Mesenchymal stem cell (in vitro differentiated cells and primary cell): ENCODE measurements around the gene EYA4.

Source experiments
- DNase-seq: peaks from one replicate; pipeline ENCODE4 v3.0.0-alpha.2; 2013
- H2AFZ ChIP-seq: one replicate; pipeline ENCODE4 v1.6.1; 2013; ENCODE audit warnings: low read depth, mild to moderate bottlenecking, control low read depth, inconsistent platforms, low read length, moderate library complexity
- H2AK5ac ChIP-seq: 2 replicates; pipeline ENCODE4 v1.6.1; 2013; ENCODE audit warnings: low read length, moderate library complexity, mild to moderate bottlenecking, inconsistent platforms; ENCODE audit not compliant: severe bottlenecking
- H2BK120ac ChIP-seq: one replicate; pipeline ENCODE4 v1.6.1; 2013; ENCODE audit warnings: low read depth, mild to moderate bottlenecking, inconsistent platforms, low read length, moderate library complexity
- H2BK12ac ChIP-seq, 2 experiments: one replicate each; pipeline ENCODE4 v1.6.1; 2013; ENCODE audit warnings: inconsistent platforms in 2 of 2, low read length in 2 of 2, mild to moderate bottlenecking in 2 of 2, moderate library complexity in 2 of 2, control low read depth in 1 of 2
- H2BK15ac ChIP-seq: one replicate; pipeline ENCODE4 v1.6.1; 2013; ENCODE audit warnings: mild to moderate bottlenecking, low read depth, inconsistent platforms; ENCODE audit not compliant: poor library complexity, severe bottlenecking
- H2BK5ac ChIP-seq: 2 replicates; pipeline ENCODE4 v1.6.1; 2013; ENCODE audit warnings: low read depth, mild to moderate bottlenecking, low read length, control low read depth, inconsistent platforms; ENCODE audit not compliant: poor library complexity, severe bottlenecking
- H3K14ac ChIP-seq, 2 experiments: one replicate each; pipeline ENCODE4 v1.6.1; 2013; ENCODE audit warnings: inconsistent platforms in 2 of 2, low read length in 2 of 2, control low read depth in 1 of 2, mild to moderate bottlenecking in 1 of 2, moderate library complexity in 1 of 2
- H3K18ac ChIP-seq, 2 experiments: one replicate each; pipeline ENCODE4 v1.6.1; 2013; ENCODE audit warnings: inconsistent platforms in 2 of 2, low read length in 2 of 2, control low read depth in 1 of 2, low read depth in 1 of 2, mild to moderate bottlenecking in 1 of 2
- H3K23ac ChIP-seq, 2 experiments: one replicate each; pipeline ENCODE4 v1.6.1; 2013; ENCODE audit warnings: inconsistent platforms in 2 of 2, low read length in 2 of 2, mild to moderate bottlenecking in 2 of 2, moderate library complexity in 2 of 2, control low read depth in 1 of 2
- H3K27ac ChIP-seq: 2 replicates; pipeline ENCODE4 v1.5.1; 2013; ENCODE audit warnings: mild to moderate bottlenecking, moderate library complexity, low read length, control low read depth, inconsistent platforms; ENCODE audit not compliant: poor library complexity, severe bottlenecking
- H3K27me3 ChIP-seq, 2 experiments: 2 replicates each; pipeline versions ENCODE4 v1.6.1 to v1.7.0; 2013; ENCODE audit warnings: low read length in 2 of 2, mild to moderate bottlenecking in 2 of 2, moderate library complexity in 2 of 2, control low read depth in 1 of 2, inconsistent platforms in 1 of 2; ENCODE audit not compliant: control insufficient read depth in 1 of 2, insufficient read depth in 1 of 2
- H3K36me3 ChIP-seq, 2 experiments: 2 replicates each; pipeline versions ENCODE4 v1.6.1 to v1.7.0; 2013; ENCODE audit warnings: low read length in 2 of 2, control low read depth in 1 of 2, inconsistent platforms in 1 of 2, low read depth in 1 of 2, mild to moderate bottlenecking in 1 of 2; ENCODE audit not compliant: insufficient read depth in 2 of 2, control insufficient read depth in 1 of 2
- H3K4ac ChIP-seq, 2 experiments: one replicate each; pipeline ENCODE4 v1.6.1; 2013; ENCODE audit warnings: inconsistent platforms in 2 of 2, low read length in 2 of 2, mild to moderate bottlenecking in 2 of 2, moderate library complexity in 2 of 2, control low read depth in 1 of 2, low read depth in 1 of 2
- H3K4me1 ChIP-seq: 2 replicates; pipeline ENCODE4 v1.6.1; 2013; ENCODE audit warnings: low read depth, low read length, control low read depth; ENCODE audit not compliant: control insufficient read depth, insufficient read depth
- H3K4me2 ChIP-seq: 2 replicates; pipeline ENCODE4 v1.6.1; 2013; ENCODE audit warnings: low read length, mild to moderate bottlenecking, inconsistent platforms; ENCODE audit not compliant: poor library complexity, severe bottlenecking
- H3K4me3 ChIP-seq, 2 experiments: 2 replicates each; pipeline versions ENCODE4 v1.5.1 to v1.7.0; 2013; ENCODE audit warnings: low read length in 2 of 2, mild to moderate bottlenecking in 2 of 2, control low read depth in 1 of 2, low read depth in 1 of 2; ENCODE audit not compliant: insufficient read depth in 1 of 2
- H3K79me1 ChIP-seq: replicated peaks from 2 replicates; pipeline ENCODE4 v1.6.1; 2013; ENCODE audit warnings: mild to moderate bottlenecking, control low read depth, low read length, inconsistent platforms; ENCODE audit not compliant: poor library complexity, severe bottlenecking
- H3K9ac ChIP-seq: 2 replicates; pipeline ENCODE4 v1.7.0; 2013; ENCODE audit warnings: mild to moderate bottlenecking, low read length, moderate library complexity
- H3K9me3 ChIP-seq: 2 replicates; pipeline ENCODE4 v1.7.0; 2013; ENCODE audit warnings: mild to moderate bottlenecking, low read length; ENCODE audit not compliant: control insufficient read depth
- H4K8ac ChIP-seq: one replicate; pipeline ENCODE4 v1.6.1; 2013; ENCODE audit warnings: inconsistent platforms, mild to moderate bottlenecking, low read length, moderate library complexity
- H4K91ac ChIP-seq: one replicate; pipeline ENCODE4 v1.6.1; 2013; ENCODE audit warnings: mild to moderate bottlenecking, low read length, inconsistent platforms
- WGBS: methylation state at CpG from one replicate; pipeline ENCODE4 v1.1.7; 2013; ENCODE audit warnings: mixed read lengths; 5-methylcytosine and 5-hydroxymethylcytosine counted together

Gene EYA4

GRCh38 chr6:133362813-133363212, 121.7 kb downstream of the EYA4 start:
- H2AFZ ChIP-seq = no peak overlapping the region
- H3K9me3 ChIP-seq = no peaks in the 10 kb centered on the region
- no peak overlapping the region for H3K14ac ChIP-seq
- H3K23ac ChIP-seq = no peak overlapping the region
- peaks cover 0 to 6% of the 10 kb centered on the region in 2 experiments for H3K27me3 ChIP-seq
- H4K91ac ChIP-seq = no peak overlapping the region
- WGBS = 96% methylated on average over 3 of the region's 4 CpGs
- H3K18ac ChIP-seq = no peak overlapping the region
- no peak overlapping the region for H3K4me3 ChIP-seq
- H3K27ac ChIP-seq = no peak overlapping the region
- no peaks in the 10 kb centered on the region for H3K4me1 ChIP-seq
- no peak overlapping the region for H2BK15ac ChIP-seq
- H2AK5ac ChIP-seq = no peak overlapping the region
- H4K8ac ChIP-seq = no peak overlapping the region
- H3K36me3 ChIP-seq = no peaks in the 10 kb centered on the region
- no peak overlapping the region for H3K4me2 ChIP-seq
- no peak overlapping the region for H2BK120ac ChIP-seq
- H2BK5ac ChIP-seq = no peak overlapping the region
- H3K9ac ChIP-seq = no peak overlapping the region
- H3K4ac ChIP-seq = no peak overlapping the region
- H3K79me1 ChIP-seq = no peaks in the 10 kb centered on the region
- DNase-seq = no peak
- H2BK12ac ChIP-seq = no peak overlapping the region

GRCh38 chr6:133368664-133369063, 127.5 kb downstream of the EYA4 start:
- WGBS = 73% methylated on average over 3 of the region's 5 CpGs

GRCh38 chr6:133369773-133370272, 128.7 kb downstream of the EYA4 start:
- no peak overlapping the region for H2BK12ac ChIP-seq
- H2AK5ac ChIP-seq = no peak overlapping the region
- H3K27me3 ChIP-seq = peaks cover 0 to 11% of the 10 kb centered on the region in 2 experiments
- H2BK5ac ChIP-seq = no peak overlapping the region
- H3K9me3 ChIP-seq = no peaks in the 10 kb centered on the region
- no peak overlapping the region for H3K27ac ChIP-seq
- H2BK15ac ChIP-seq = no peak overlapping the region
- no peak overlapping the region for H3K4me2 ChIP-seq
- H3K36me3 ChIP-seq = no peaks in the 10 kb centered on the region
- WGBS = 74% methylated on average over 3 of the region's 7 CpGs
- no peaks in the 10 kb centered on the region for H3K4me1 ChIP-seq
- no peak overlapping the region for H3K14ac ChIP-seq
- H4K8ac ChIP-seq = no peak overlapping the region
- H3K4ac ChIP-seq = no peak overlapping the region
- no peak overlapping the region for H3K4me3 ChIP-seq
- DNase-seq = no peak
- H4K91ac ChIP-seq = no peak overlapping the region
- H3K23ac ChIP-seq = no peak overlapping the region
- no peak overlapping the region for H2BK120ac ChIP-seq
- no peak overlapping the region for H2AFZ ChIP-seq
- no peaks in the 10 kb centered on the region for H3K79me1 ChIP-seq
- H3K18ac ChIP-seq = no peak overlapping the region
- H3K9ac ChIP-seq = no peak overlapping the region

More at GRCh38 chr6:133368664-133369063, 127.5 kb downstream of the EYA4 start:
- H2BK15ac ChIP-seq = no peak overlapping the region
- no peak overlapping the region for H2BK120ac ChIP-seq
- no peak overlapping the region for H2AFZ ChIP-seq
- H3K14ac ChIP-seq = no peak overlapping the region
- H3K4me1 ChIP-seq = no peaks in the 10 kb centered on the region
- H2AK5ac ChIP-seq = no peak overlapping the region
- no peak overlapping the region for H3K27ac ChIP-seq
- H2BK12ac ChIP-seq = no peak overlapping the region
- peaks cover 0 to 11% of the 10 kb centered on the region in 2 experiments for H3K27me3 ChIP-seq
- H3K9ac ChIP-seq = no peak overlapping the region
- no peaks in the 10 kb centered on the region for H3K36me3 ChIP-seq
- no peak overlapping the region for H4K8ac ChIP-seq
- no peak overlapping the region for H3K23ac ChIP-seq
- no peaks in the 10 kb centered on the region for H3K9me3 ChIP-seq
- H3K18ac ChIP-seq = no peak overlapping the region
- H3K79me1 ChIP-seq = no peaks in the 10 kb centered on the region
- no peak overlapping the region for H3K4me2 ChIP-seq
- H3K4me3 ChIP-seq = no peak overlapping the region
- DNase-seq = no peak
- no peak overlapping the region for H4K91ac ChIP-seq
- no peak overlapping the region for H2BK5ac ChIP-seq
- H3K4ac ChIP-seq = no peak overlapping the region

GRCh38 chr6:133376743-133377142, 135.6 kb downstream of the EYA4 start:
- H3K4ac ChIP-seq = no peak overlapping the region
- H3K4me2 ChIP-seq = no peak overlapping the region
- DNase-seq = no peak
- H4K91ac ChIP-seq = no peak overlapping the region
- H3K4me1 ChIP-seq = no peaks in the 10 kb centered on the region
- H3K23ac ChIP-seq = no peak overlapping the region
- no peak overlapping the region for H4K8ac ChIP-seq
- H3K27ac ChIP-seq = no peak overlapping the region
- no CpG with 5 or more reads among the region's 1 CpG for whole genome bisulfite sequencing
- H3K18ac ChIP-seq = no peak overlapping the region
- no peaks in the 10 kb centered on the region for H3K36me3 ChIP-seq
- H3K9ac ChIP-seq = no peak overlapping the region
- H3K27me3 ChIP-seq = no peaks in the 10 kb centered on the region
- no peak overlapping the region for H2AK5ac ChIP-seq
- no peak overlapping the region for H2BK15ac ChIP-seq
- no peak overlapping the region for H2BK5ac ChIP-seq
- H3K9me3 ChIP-seq = no peaks in the 10 kb centered on the region
- H3K4me3 ChIP-seq = no peak overlapping the region
- H2AFZ ChIP-seq = no peak overlapping the region
- no peak overlapping the region for H2BK120ac ChIP-seq
- no peak overlapping the region for H3K14ac ChIP-seq
- H2BK12ac ChIP-seq = no peak overlapping the region
- H3K79me1 ChIP-seq = no peaks in the 10 kb centered on the region
